NCI-H146 treated with DMSO at 0.1 percent for 48 hours (cell line): Measurements from ENCODE around the gene RAPSN.

Source experiments
- DNase-seq: peaks from one replicate; lab custom pipeline; 2025; ENCODE audit not compliant: unreplicated experiment; lab: John Stamatoyannopoulos, UW

RAPSN gene

GRCh38 chr11:47391711-47392432 lies 57.1 kb downstream of the RAPSN start:
- no peak for DNase-seq

- no peak for DNase-seq
Measured at GRCh38 chr11:47391077-47391583, 57.8 kb downstream of the RAPSN start.

DNA sequence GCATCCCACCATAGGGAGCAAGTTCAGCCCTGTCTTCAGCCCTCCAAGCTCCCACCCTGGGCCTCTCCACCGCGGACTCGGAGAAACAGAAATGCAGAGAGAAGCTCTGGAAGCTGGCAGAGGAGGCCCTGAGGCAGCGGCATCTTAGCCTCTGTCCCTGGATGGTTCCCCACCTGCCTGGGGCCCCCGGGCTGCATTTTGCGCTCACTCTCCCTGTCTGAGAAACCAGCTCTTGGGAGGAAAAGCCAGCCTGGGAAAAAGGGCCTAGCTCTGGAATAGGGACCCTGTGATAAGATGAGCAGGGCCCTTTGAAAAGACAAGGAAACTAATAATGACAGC lies 58.5 kb downstream of the RAPSN start:
- DNase-seq, result no peak

GRCh38 chr11:47389577-47390421 lies 59.1 kb downstream of the RAPSN start:
- DNase-seq, result no peak

GRCh38 chr11:47388697-47389576 lies 60.0 kb downstream of the RAPSN start:
- no peak for DNase-seq

DNA sequence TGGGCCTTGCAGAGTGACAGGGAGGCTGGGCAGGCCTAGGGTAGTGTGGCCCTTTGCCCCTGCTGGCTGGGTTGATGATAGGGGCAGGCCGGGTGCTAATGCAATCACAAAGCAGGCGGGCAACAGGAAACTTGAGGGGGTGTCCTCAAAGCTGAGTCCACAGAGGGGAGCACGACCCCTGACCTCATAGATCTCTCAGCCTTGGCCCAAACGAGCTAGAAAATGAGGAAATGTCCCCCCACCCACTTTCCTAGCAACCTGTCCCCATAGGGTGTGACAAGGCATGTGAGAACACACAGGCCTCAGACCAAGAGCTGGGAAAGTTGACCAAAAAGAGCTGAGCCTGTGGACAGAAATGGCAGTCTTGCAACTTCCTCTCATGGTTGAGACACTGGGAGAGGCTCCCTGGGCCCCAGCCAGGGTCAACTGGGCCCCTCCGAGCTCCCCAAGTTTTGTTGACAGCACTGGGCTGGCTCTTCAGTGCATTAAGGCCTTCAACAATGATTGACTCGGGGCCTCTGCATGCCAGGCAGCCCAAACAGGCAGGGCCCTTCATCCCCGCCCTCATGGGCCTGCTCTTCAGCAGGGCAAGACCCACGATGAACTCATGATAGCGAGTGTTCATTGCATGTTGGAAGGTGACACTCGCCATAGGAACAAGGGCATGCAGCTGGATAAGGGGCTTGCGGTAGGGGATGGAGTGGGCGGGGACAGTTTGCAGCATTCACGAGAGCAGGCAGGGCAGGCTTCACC lies 60.8 kb downstream of the RAPSN start:
- no peak for DNase-seq
